HG03039 (cell line): ENCODE results near the gene LHX3.
A peak's percentile ranks its signal among the peaks of the same experiment; 100 is the strongest.

ENCODE experiments used
- ATAC-seq: cut with Tn5 transposase; IDR thresholded peaks from one replicate; pipeline ENCODE4 v1.9.1; 2021; ENCODE audit warnings: mild to moderate bottlenecking, moderate library complexity; ENCODE audit not compliant: unreplicated experiment

LHX3 gene

GRCh38 chr9:136204838-136205706, at the start of gene LHX3:
Gene LHX3 (minus strand): TSS chr9:136205128. CDS start chr9:136205012, 116 bp downstream.
- ATAC-seq = no peak

- ATAC-seq = no peak
Observed at GRCh38 chr9:136253246-136254130, 48.6 kb upstream of the LHX3 start.

GRCh38 chr9:136252846-136253245, 47.9 kb upstream of the LHX3 start:
- no peak for ATAC-seq

- no peak for ATAC-seq
Observed at GRCh38 chr9:136252281-136252680, 47.4 kb upstream of the LHX3 start.

- ATAC-seq = no peak
Observed at GRCh38 chr9:136251264-136252115, 46.6 kb upstream of the LHX3 start.

- ATAC-seq = no peak
Observed at GRCh38 chr9:136250676-136251075, 45.7 kb upstream of the LHX3 start.

GRCh38 chr9:136249877-136250559, 45.1 kb upstream of the LHX3 start:
- ATAC-seq = no peak

- no peak for ATAC-seq
Observed at GRCh38 chr9:136248951-136249876, 44.3 kb upstream of the LHX3 start.

GRCh38 chr9:136247947-136248637, 43.2 kb upstream of the LHX3 start:
- no peak for ATAC-seq

GRCh38 chr9:136247551-136247916, 42.6 kb upstream of the LHX3 start:
- no peak for ATAC-seq

- no peak for ATAC-seq
Observed at GRCh38 chr9:136246849-136247550, 42.1 kb upstream of the LHX3 start.

GRCh38 chr9:136245219-136246150, 40.6 kb upstream of the LHX3 start, which contains the start of gene QSOX2:
Gene QSOX2 (minus strand): TSS chr9:136245812. CDS start chr9:136245803, 9 bp downstream.
- peak; percentile 46 for ATAC-seq

- no peak for ATAC-seq
Observed at GRCh38 chr9:136244969-136245218, 40.0 kb upstream of the LHX3 start.

GRCh38 chr9:136244122-136244968, 39.4 kb upstream of the LHX3 start:
- no peak for ATAC-seq

- ATAC-seq = no peak
Observed at GRCh38 chr9:136243631-136244030, 38.7 kb upstream of the LHX3 start.

- ATAC-seq = no peak
Observed at GRCh38 chr9:136242918-136243525, 38.1 kb upstream of the LHX3 start.
